HCT116 (cell line): ENCODE results near the gene THRB. TPM values are rescaled to one million over a fixed set of nuclear protein-coding genes. Genes with fewer than 3 reads are reported as not detected.

ENCODE experiments used
- ATAC-seq: fragments of 200-7000 bp; cut with Tn5 transposase; 2 replicates; pipeline ENCODE4 v1.9.1; 2020; ENCODE audit warnings: mild to moderate bottlenecking, moderate library complexity
- BruUV-seq: library from RNA; stranded (reverse); fragments of 400-500 nt; replicated peaks from 2 replicates; lab custom pipeline; 2021; lab: Mats Ljungman, UMichigan
- CTCF ChIA-PET: fragments of 300-600 bp; sonication (Branson Sonifier 250); formaldehyde crosslinking; loops from one replicate; lab custom pipeline; 2021; ENCODE audit warnings: antibody characterized with exemption; lab: Charles Lee
- POLR2A ChIA-PET: fragments of 300-600, 350-600 bp; sonication (Branson Sonifier 250); formaldehyde crosslinking; loops from one replicate; lab custom pipeline; 2021; ENCODE audit warnings: antibody characterized with exemption; lab: Charles Lee
- RAD21 ChIA-PET, 2 experiments: fragments of 300-600 bp; sonication (Branson Sonifier 250); formaldehyde crosslinking; loops; one replicate each; lab custom pipeline; 2023; ENCODE audit warnings: low total read pairs in 2 of 2; ENCODE audit not compliant: uncharacterized antibody in 2 of 2, unreplicated experiment in 2 of 2, low non-redundant PET in 1 of 2; lab: Charles Lee
- DNase-seq: peaks from one replicate; pipeline ENCODE4 v3.0.0-alpha.2; 2010; ENCODE audit warnings: low read depth, low spot score
- H2AFZ ChIP-seq: fragments of 200-600 bp; shearing (Covaris generic), sonication (generic); 2 replicates; pipeline ENCODE4 v1.6.1; 2017; ENCODE audit warnings: low read depth, mixed run types, mixed read lengths, antibody characterized with exemption, low read length; ENCODE audit not compliant: poor library complexity, severe bottlenecking
- H3K27ac ChIP-seq: 2 replicates; pipeline ENCODE4 v1.5.1; 2012; ENCODE audit warnings: low read depth, low read length
- H3K27me3 ChIP-seq: fragments of 200-600 bp; sonication (generic); 2 replicates; pipeline ENCODE4 v1.6.1; 2016; ENCODE audit warnings: mixed run types, low read length, mixed read lengths; ENCODE audit not compliant: insufficient read depth
- H3K36me3 ChIP-seq, 2 experiments: fragments of 200-500 bp in 1 of 2; fragments of 200-600 bp in 1 of 2; sonication (Bioruptor generic) in 1 of 2; sonication (generic) in 1 of 2; 2 replicates each; pipeline versions ENCODE4 v1.5.1 to v1.6.1; 2014 to 2016; ENCODE audit warnings: low read length in 2 of 2, inconsistent platforms in 1 of 2, mixed read lengths in 1 of 2, mixed run types in 1 of 2; ENCODE audit not compliant: insufficient read depth in 2 of 2, control insufficient read depth in 1 of 2
- H3K4me1 ChIP-seq, 2 experiments: fragments of 200-600 bp in 1 of 2; sonication (generic) in 1 of 2; 2 replicates each; pipeline versions ENCODE4 v1.5.1 to v1.6.1; 2012 to 2017; ENCODE audit warnings: low read length in 2 of 2, inconsistent platforms in 1 of 2, mild to moderate bottlenecking in 1 of 2, mixed read lengths in 1 of 2, mixed run types in 1 of 2, moderate library complexity in 1 of 2; ENCODE audit not compliant: insufficient read depth in 2 of 2, control insufficient read depth in 1 of 2
- H3K4me2 ChIP-seq: fragments of 200-600 bp; sonication (generic); 2 replicates; pipeline ENCODE4 v1.6.1; 2017; ENCODE audit warnings: mixed run types, low read length, mixed read lengths
- H3K4me3 ChIP-seq, 2 experiments: fragments of 200-600 bp in 1 of 2; sonication (generic) in 1 of 2; replicated peaks in 1 of 2; 2 replicates each; pipeline ENCODE4 v1.5.1; 2011 to 2016; ENCODE audit warnings: low read length in 2 of 2, control low read depth in 1 of 2, low read depth in 1 of 2, mild to moderate bottlenecking in 1 of 2, mixed read lengths in 1 of 2, mixed run types in 1 of 2
- H3K79me2 ChIP-seq: fragments of 200-600 bp; sonication (generic); 2 replicates; pipeline ENCODE4 v1.6.1; 2017; ENCODE audit warnings: mild to moderate bottlenecking, mixed run types, low read length, moderate library complexity, mixed read lengths; ENCODE audit not compliant: insufficient read depth
- H3K9ac ChIP-seq: fragments of 200-600 bp; sonication (generic); 2 replicates; pipeline ENCODE4 v1.6.1; 2016; ENCODE audit warnings: low read length, mixed read lengths
- H3K9me2 ChIP-seq: fragments of 200-600 bp; sonication (generic), shearing (Covaris generic); 2 replicates; pipeline ENCODE4 v1.6.1; 2017; ENCODE audit warnings: mixed run types, mild to moderate bottlenecking, moderate library complexity; ENCODE audit not compliant: insufficient read depth
- H3K9me3 ChIP-seq, 2 experiments: fragments of 200-500 bp in 1 of 2; fragments of 200-600 bp in 1 of 2; sonication (Bioruptor generic) in 1 of 2; sonication (generic) in 1 of 2; 2 replicates each; pipeline ENCODE4 v1.6.1; 2014 to 2017; ENCODE audit warnings: low read length in 2 of 2, mixed read lengths in 2 of 2, inconsistent platforms in 1 of 2, low read depth in 1 of 2, mild to moderate bottlenecking in 1 of 2, mixed run types in 1 of 2, moderate library complexity in 1 of 2; ENCODE audit not compliant: control insufficient read depth in 1 of 2, insufficient read depth in 1 of 2
- H4K20me1 ChIP-seq: fragments of 200-600 bp; sonication (generic), shearing (Covaris generic); 2 replicates; pipeline ENCODE4 v1.6.1; 2017; ENCODE audit warnings: mixed run types, mild to moderate bottlenecking, moderate library complexity; ENCODE audit not compliant: insufficient read depth
- ATF3 ChIP-seq: IDR thresholded peaks from 2 replicates; pipeline ENCODE4 v1.6.1; 2012
- CBX3 ChIP-seq: IDR thresholded peaks from 2 replicates; pipeline ENCODE4 v1.6.1; 2012; ENCODE audit warnings: low read depth
- EGR1 ChIP-seq: IDR thresholded peaks from 2 replicates; pipeline ENCODE4 v1.6.1; 2012; ENCODE audit warnings: low read depth
- ELF1 ChIP-seq: IDR thresholded peaks from 2 replicates; pipeline ENCODE4 v1.6.1; 2012; ENCODE audit warnings: low read depth, borderline replicate concordance
- EZH2 ChIP-seq: fragments of 200-600 bp; sonication (generic); IDR thresholded peaks from 2 replicates; pipeline ENCODE4 v1.6.1; 2017; ENCODE audit warnings: antibody characterized with exemption, mixed run types
- EZH2phosphoT487 ChIP-seq: fragments of 200-600 bp; IDR thresholded peaks from 2 replicates; pipeline ENCODE4 v1.6.1; 2018; ENCODE audit warnings: antibody characterized with exemption, borderline replicate concordance
- FOSL1 ChIP-seq: IDR thresholded peaks from 2 replicates; pipeline ENCODE4 v1.6.1; 2012; ENCODE audit warnings: low read depth
- POLR2A ChIP-seq: IDR thresholded peaks from 2 replicates; pipeline ENCODE4 v1.7.0; 2011; ENCODE audit warnings: borderline replicate concordance; ENCODE audit not compliant: insufficient read depth, insufficient read length; ENCODE audit errors: extremely low read depth
- POLR2AphosphoS5 ChIP-seq: IDR thresholded peaks from 2 replicates; pipeline ENCODE4 v1.6.1; 2011; ENCODE audit warnings: mild to moderate bottlenecking, low read depth, low read length, moderate library complexity
- SIN3A ChIP-seq: IDR thresholded peaks from 2 replicates; pipeline ENCODE4 v1.6.1; 2012; ENCODE audit warnings: low read depth
- SRF ChIP-seq: IDR thresholded peaks from 2 replicates; pipeline ENCODE4 v1.6.1; 2012; ENCODE audit warnings: low read depth
- TCF7L2 ChIP-seq: IDR thresholded peaks from 2 replicates; pipeline ENCODE4 v1.7.0; 2011; ENCODE audit warnings: borderline replicate concordance, inconsistent platforms; ENCODE audit not compliant: insufficient read depth, insufficient read length; ENCODE audit errors: extremely low read depth
- YY1 ChIP-seq: IDR thresholded peaks from 2 replicates; pipeline ENCODE4 v1.6.1; 2011; ENCODE audit warnings: low read length, low read depth, moderate library complexity, mild to moderate bottlenecking; ENCODE audit not compliant: insufficient replicate concordance; ENCODE audit errors: extremely low read depth
- ZFX ChIP-seq: fragments of 450-650 bp; IDR thresholded peaks from 2 replicates; pipeline ENCODE4 v1.6.1; 2017
- ZNF274 ChIP-seq: fragments of 200-500 bp; sonication (Bioruptor generic); IDR thresholded peaks from 2 replicates; pipeline ENCODE4 v1.6.1; 2014; ENCODE audit warnings: mild to moderate bottlenecking, low read depth, low read length, inconsistent platforms
- intact Hi-C: fragments of 100-400 bp; cut with micrococcal nuclease; formaldehyde crosslinking; loops from 2 replicates; pipeline ENCODE4 v1.10.0; 2022
- total RNA-seq: library from RNA; stranded (reverse); gene quantifications from one replicate; pipeline ENCODE4 v1.2.1, GENCODE V29; 2021; ENCODE audit not compliant: unreplicated experiment
- TF ChIP-seq, protein P1 (sequence below): IDR thresholded peaks from 2 replicates; pipeline ENCODE4 v1.6.1; 2011; ENCODE audit warnings: mild to moderate bottlenecking, low read length, moderate library complexity; ENCODE audit not compliant: insufficient replicate concordance; ENCODE audit errors: extremely low read depth

The THRB gene
- total RNA-seq, 1 experiment from 2014 or later: 2.5 TPM

DNA sequence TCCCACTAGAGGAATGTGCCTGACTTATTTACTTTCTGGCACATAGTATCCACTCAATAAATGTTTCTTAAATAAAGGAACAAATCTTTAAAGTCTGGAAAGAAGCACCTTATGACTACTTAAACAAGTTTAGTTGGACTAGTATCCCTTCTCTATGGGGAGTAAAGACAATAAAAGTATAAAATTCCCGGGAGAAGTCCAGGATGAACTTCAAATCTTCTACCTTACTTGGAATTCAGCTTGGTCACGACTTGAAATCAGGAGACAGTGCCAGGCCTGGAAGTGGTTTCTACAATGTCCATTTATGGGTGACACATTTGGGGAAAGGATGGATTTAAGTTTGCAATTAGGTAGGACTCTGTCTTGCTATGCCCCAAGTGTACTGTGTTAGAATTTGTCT is 353.1 kb downstream of the THRB start:
- H3K4me1 ChIP-seq: peaks cover 12 to 30% of the 10 kb centered on the region in 2 experiments
- ChIA-PET POLR2A (no interaction called here), RAD21 (no interaction called here), CTCF (no interaction called here)
- H3K36me3 ChIP-seq: no peaks in the 10 kb centered on the region
- no peaks in the 10 kb centered on the region for H3K9me3 ChIP-seq
- BruUV-seq: no TSS peak
- no peak overlapping the region for H3K4me3 ChIP-seq
- no peak overlapping the region for H3K4me2 ChIP-seq
- no peaks in the 10 kb centered on the region for H3K27me3 ChIP-seq
- H4K20me1 ChIP-seq: no peaks in the 10 kb centered on the region
- no peaks in the 10 kb centered on the region for H3K9me2 ChIP-seq
- H2AFZ ChIP-seq: no peak overlapping the region
- TF ChIP-seq POLR2AphosphoS5 (no peak), ELF1 (no peak), SRF (no peak), TCF7L2 (no peak), ZFX (no peak), FOSL1 (no peak), EZH2phosphoT487 (no peak), SIN3A (no peak), ZNF274 (no peak), EGR1 (no peak), CBX3 (no peak), EZH2 (no peak), ATF3 (no peak), YY1 (no peak), POLR2A (no peak)
- TF ChIP-seq, protein P1, sequence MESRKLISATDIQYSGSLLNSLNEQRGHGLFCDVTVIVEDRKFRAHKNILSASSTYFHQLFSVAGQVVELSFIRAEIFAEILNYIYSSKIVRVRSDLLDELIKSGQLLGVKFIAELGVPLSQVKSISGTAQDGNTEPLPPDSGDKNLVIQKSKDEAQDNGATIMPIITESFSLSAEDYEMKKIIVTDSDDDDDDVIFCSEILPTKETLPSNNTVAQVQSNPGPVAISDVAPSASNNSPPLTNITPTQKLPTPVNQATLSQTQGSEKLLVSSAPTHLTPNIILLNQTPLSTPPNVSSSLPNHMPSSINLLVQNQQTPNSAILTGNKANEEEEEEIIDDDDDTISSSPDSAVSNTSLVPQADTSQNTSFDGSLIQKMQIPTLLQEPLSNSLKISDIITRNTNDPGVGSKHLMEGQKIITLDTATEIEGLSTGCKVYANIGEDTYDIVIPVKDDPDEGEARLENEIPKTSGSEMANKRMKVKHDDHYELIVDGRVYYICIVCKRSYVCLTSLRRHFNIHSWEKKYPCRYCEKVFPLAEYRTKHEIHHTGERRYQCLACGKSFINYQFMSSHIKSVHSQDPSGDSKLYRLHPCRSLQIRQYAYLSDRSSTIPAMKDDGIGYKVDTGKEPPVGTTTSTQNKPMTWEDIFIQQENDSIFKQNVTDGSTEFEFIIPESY: no peak
- H3K79me2 ChIP-seq: no peaks in the 10 kb centered on the region
- no peak for DNase-seq
- H3K9ac ChIP-seq: no peak overlapping the region
- intact Hi-C loops: no loop called here
- ATAC-seq: no peak
- H3K27ac ChIP-seq: no peak overlapping the region
